ENCODE data around the gene SLC16A11. TPM values are rescaled to one million over a fixed set of nuclear protein-coding genes. Genes with fewer than 3 reads are reported as not detected.
A peak's percentile ranks its signal among the peaks of the same experiment; 100 is the strongest.

Gene SLC16A11
- total RNA-seq, 4 donors from 2014 or later, result 0.14 to 10.0 (median 0.85) TPM

DNA sequence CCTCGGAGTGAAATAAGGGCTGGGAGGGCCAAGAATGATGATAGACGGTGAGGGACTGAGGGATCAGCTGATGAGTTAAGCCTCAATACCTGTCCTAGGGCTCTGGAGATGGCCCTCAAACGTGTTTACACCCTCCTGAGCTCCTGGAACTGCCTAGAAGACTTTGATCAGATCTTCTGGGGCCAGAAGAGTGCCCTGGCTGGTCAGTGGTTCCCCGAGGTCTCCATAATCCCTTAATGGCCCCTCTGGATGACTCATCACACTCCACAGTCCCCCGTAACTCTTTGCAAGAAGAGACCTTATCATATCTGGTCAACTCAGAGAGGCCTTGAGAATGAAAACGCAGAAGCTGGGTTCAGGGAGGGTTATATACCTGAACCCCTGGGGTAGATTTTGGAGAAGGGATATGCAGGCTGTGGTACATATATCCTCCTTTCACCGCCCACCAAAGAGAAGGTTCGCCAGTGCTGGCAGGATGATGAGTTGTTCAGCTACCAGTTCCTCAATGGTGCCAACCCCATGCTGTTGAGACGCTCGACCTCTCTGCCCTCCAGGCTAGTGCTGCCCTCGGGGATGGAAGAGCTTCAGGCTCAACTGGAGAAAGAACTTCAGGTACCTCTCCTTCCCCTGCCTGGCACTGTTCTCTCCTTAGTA is 44.9 kb downstream of the SLC16A11 start:
- Histone ChIP-seq H3K27ac (no peak overlapping the region), H3K27me3 (no peaks in the 10 kb centered on the region), H3K4me1 (peaks cover 0 to 5% of the 10 kb centered on the region in 2 donors), H3K9me3 (no peaks in the 10 kb centered on the region), H3K4me3 (no peak overlapping the region), H3K36me3 (no peaks in the 10 kb centered on the region)
- DNase-seq, result no peak
- intact Hi-C loops (cut with DNase I; ENCODE audit: low total_unique reads), result no loop called here
- TF ChIP-seq CTCF (IDR thresholded peaks at IDR 0.05) (no peak), POLR2A (IDR thresholded peaks at IDR 0.05) (no peak)

- intact Hi-C loops (cut with DNase I; ENCODE audit: low total_unique reads), result no loop called here
- H3K9me3 ChIP-seq, result no peaks in the 10 kb centered on the region
- H3K4me1 ChIP-seq, result peaks cover 0 to 5% of the 10 kb centered on the region in 2 donors
- no peak for DNase-seq
- no peak overlapping the region for H3K27ac ChIP-seq
- H3K4me3 ChIP-seq, result no peak overlapping the region
- TF ChIP-seq CTCF (IDR thresholded peaks at IDR 0.05), result no peak
- no peak for TF ChIP-seq POLR2A (IDR thresholded peaks at IDR 0.05)
- no peaks in the 10 kb centered on the region for H3K36me3 ChIP-seq
- no peaks in the 10 kb centered on the region for H3K27me3 ChIP-seq
Observed at GRCh38 chr17:6997171-6997570, 46.7 kb downstream of the SLC16A11 start.

GRCh38 chr17:6996256-6997011 is 47.5 kb downstream of the SLC16A11 start:
- DNase-seq, result no peak

GRCh38 chr17:6995500-6996255 is 48.2 kb downstream of the SLC16A11 start, which contains the start of gene ALOX12:
Gene ALOX12 (plus strand): TSS chr17:6996049. CDS start chr17:6996118, 69 bp downstream.
- H3K4me3 ChIP-seq, result peak within 1 kb of the TSS in 1 of 2 donors; percentile 11
- intact Hi-C loops (cut with DNase I; ENCODE audit: low total_unique reads), result no loop called here
- DNase-seq, result peak in 1 of 2 donors; percentile 30

More at GRCh38 chr17:6996256-6997011, 47.5 kb downstream of the SLC16A11 start:
- Histone ChIP-seq H3K36me3 (no peaks in the 10 kb centered on the region), H3K9me3 (no peaks in the 10 kb centered on the region), H3K27me3 (no peaks in the 10 kb centered on the region), H3K4me3 (peak overlapping the region in 1 of 2 donors; percentile 11), H3K4me1 (peaks cover 0 to 5% of the 10 kb centered on the region in 2 donors), H3K27ac (no peak overlapping the region)
- TF ChIP-seq POLR2A (IDR thresholded peaks at IDR 0.05) (no peak), CTCF (IDR thresholded peaks at IDR 0.05) (no peak)
- intact Hi-C loops (cut with DNase I; ENCODE audit: low total_unique reads), result no loop called here

More at GRCh38 chr17:6995500-6996255, 48.2 kb downstream of the SLC16A11 start, which contains the start of gene ALOX12:
- peaks cover 0 to 5% of the 10 kb centered on the region in 2 donors for H3K4me1 ChIP-seq
- TF ChIP-seq POLR2A (IDR thresholded peaks at IDR 0.05) (no peak), CTCF (IDR thresholded peaks at IDR 0.05) (no peak)
- no peaks in the 10 kb centered on the region for H3K36me3 ChIP-seq
- H3K27me3 ChIP-seq, result no peaks in the 10 kb centered on the region
- no peak within 1 kb of the TSS for H3K27ac ChIP-seq
- H3K9me3 ChIP-seq, result no peaks in the 10 kb centered on the region
